ENCODE data around the gene PRKN.

PRKN gene

GRCh38 chr6:161654209-161654608 is 1073.4 kb downstream of the PRKN start:
- H3K27me3 ChIP-seq (ENCODE audit: control insufficient read depth in 5 of 5, insufficient read depth in 4 of 5, low read length in 5 of 5), result no peaks in the 10 kb centered on the region
- no peak overlapping the region for H3K27ac ChIP-seq (ENCODE audit: low read depth, low read length)
- no peak overlapping the region for H3K4me3 ChIP-seq (ENCODE audit: low read depth in 1 of 5, low read length in 5 of 5)
- no peaks in the 10 kb centered on the region for H3K4me1 ChIP-seq (ENCODE audit: control insufficient read depth in 5 of 5, insufficient read depth in 5 of 5, low read length in 5 of 5)
- peaks cover 0 to 10% (median 4%) of the 10 kb centered on the region in 5 donors for H3K9me3 ChIP-seq (ENCODE audit: control insufficient read depth in 5 of 5, low read length in 5 of 5)
- no peak overlapping the region for H3K9ac ChIP-seq (ENCODE audit: low read length in 5 of 5)
- H3K36me3 ChIP-seq (ENCODE audit: control insufficient read depth in 5 of 5, insufficient read depth in 5 of 5, low read length in 5 of 5), result no peaks in the 10 kb centered on the region

- no peaks in the 10 kb centered on the region for H3K4me1 ChIP-seq (ENCODE audit: control insufficient read depth in 5 of 5, insufficient read depth in 5 of 5, low read length in 5 of 5)
- H3K27me3 ChIP-seq (ENCODE audit: control insufficient read depth in 5 of 5, insufficient read depth in 4 of 5, low read length in 5 of 5), result no peaks in the 10 kb centered on the region
- H3K9ac ChIP-seq (ENCODE audit: low read length in 5 of 5), result no peak overlapping the region
- no peak overlapping the region for H3K4me3 ChIP-seq (ENCODE audit: low read depth in 1 of 5, low read length in 5 of 5)
- H3K9me3 ChIP-seq (ENCODE audit: control insufficient read depth in 5 of 5, low read length in 5 of 5), result peaks cover 0 to 10% (median 4%) of the 10 kb centered on the region in 5 donors
- no peaks in the 10 kb centered on the region for H3K36me3 ChIP-seq (ENCODE audit: control insufficient read depth in 5 of 5, insufficient read depth in 5 of 5, low read length in 5 of 5)
- H3K27ac ChIP-seq (ENCODE audit: low read depth, low read length), result no peak overlapping the region
Observed at GRCh38 chr6:161651949-161652348, 1075.6 kb downstream of the PRKN start.

- H3K27me3 ChIP-seq (ENCODE audit: control insufficient read depth in 5 of 5, insufficient read depth in 4 of 5, low read length in 5 of 5), result no peaks in the 10 kb centered on the region
- H3K4me3 ChIP-seq (ENCODE audit: low read depth in 1 of 5, low read length in 5 of 5), result no peak overlapping the region
- H3K27ac ChIP-seq (ENCODE audit: low read depth, low read length), result no peak overlapping the region
- H3K36me3 ChIP-seq (ENCODE audit: control insufficient read depth in 5 of 5, insufficient read depth in 5 of 5, low read length in 5 of 5), result no peaks in the 10 kb centered on the region
- H3K4me1 ChIP-seq (ENCODE audit: control insufficient read depth in 5 of 5, insufficient read depth in 5 of 5, low read length in 5 of 5), result no peaks in the 10 kb centered on the region
- peaks cover 0 to 13% (median 4%) of the 10 kb centered on the region in 5 donors for H3K9me3 ChIP-seq (ENCODE audit: control insufficient read depth in 5 of 5, low read length in 5 of 5)
- no peak overlapping the region for H3K9ac ChIP-seq (ENCODE audit: low read length in 5 of 5)
Observed at GRCh38 chr6:161649841-161650240, 1077.7 kb downstream of the PRKN start.

- Histone ChIP-seq H3K4me1 (ENCODE audit: control insufficient read depth in 5 of 5, insufficient read depth in 5 of 5, low read length in 5 of 5) (no peaks in the 10 kb centered on the region), H3K9ac (ENCODE audit: low read length in 5 of 5) (no peak overlapping the region), H3K27ac (ENCODE audit: low read depth, low read length) (no peak overlapping the region), H3K36me3 (ENCODE audit: control insufficient read depth in 5 of 5, insufficient read depth in 5 of 5, low read length in 5 of 5) (no peaks in the 10 kb centered on the region), H3K9me3 (ENCODE audit: control insufficient read depth in 5 of 5, low read length in 5 of 5) (peaks cover 0 to 13% (median 4%) of the 10 kb centered on the region in 5 donors), H3K4me3 (ENCODE audit: low read depth in 1 of 5, low read length in 5 of 5) (no peak overlapping the region), H3K27me3 (ENCODE audit: control insufficient read depth in 5 of 5, insufficient read depth in 4 of 5, low read length in 5 of 5) (no peaks in the 10 kb centered on the region)
Observed at GRCh38 chr6:161649068-161649467, 1078.5 kb downstream of the PRKN start.

GRCh38 chr6:161647234-161647633 is 1080.3 kb downstream of the PRKN start:
- Histone ChIP-seq H3K4me1 (ENCODE audit: control insufficient read depth in 5 of 5, insufficient read depth in 5 of 5, low read length in 5 of 5) (no peaks in the 10 kb centered on the region), H3K36me3 (ENCODE audit: control insufficient read depth in 5 of 5, insufficient read depth in 5 of 5, low read length in 5 of 5) (no peaks in the 10 kb centered on the region), H3K27me3 (ENCODE audit: control insufficient read depth in 5 of 5, insufficient read depth in 4 of 5, low read length in 5 of 5) (no peaks in the 10 kb centered on the region), H3K9me3 (ENCODE audit: control insufficient read depth in 5 of 5, low read length in 5 of 5) (peaks cover 0 to 13% (median 4%) of the 10 kb centered on the region in 5 donors), H3K9ac (ENCODE audit: low read length in 5 of 5) (no peak overlapping the region), H3K4me3 (ENCODE audit: low read depth in 1 of 5, low read length in 5 of 5) (no peak overlapping the region), H3K27ac (ENCODE audit: low read depth, low read length) (no peak overlapping the region)

GRCh38 chr6:161644521-161644920 is 1083.0 kb downstream of the PRKN start:
- H3K36me3 ChIP-seq (ENCODE audit: control insufficient read depth in 5 of 5, insufficient read depth in 5 of 5, low read length in 5 of 5), result no peaks in the 10 kb centered on the region
- H3K27ac ChIP-seq (ENCODE audit: low read depth, low read length), result no peak overlapping the region
- H3K4me1 ChIP-seq (ENCODE audit: control insufficient read depth in 5 of 5, insufficient read depth in 5 of 5, low read length in 5 of 5), result no peaks in the 10 kb centered on the region
- H3K27me3 ChIP-seq (ENCODE audit: control insufficient read depth in 5 of 5, insufficient read depth in 4 of 5, low read length in 5 of 5), result no peaks in the 10 kb centered on the region
- peaks cover 0 to 3% (median 0%) of the 10 kb centered on the region in 5 donors for H3K9me3 ChIP-seq (ENCODE audit: control insufficient read depth in 5 of 5, low read length in 5 of 5)
- H3K4me3 ChIP-seq (ENCODE audit: low read depth in 1 of 5, low read length in 5 of 5), result no peak overlapping the region
- H3K9ac ChIP-seq (ENCODE audit: low read length in 5 of 5), result no peak overlapping the region

- H3K9me3 ChIP-seq (ENCODE audit: control insufficient read depth in 5 of 5, low read length in 5 of 5), result no peaks in the 10 kb centered on the region
- no peak overlapping the region for H3K27ac ChIP-seq (ENCODE audit: low read depth, low read length)
- H3K4me3 ChIP-seq (ENCODE audit: low read depth in 1 of 5, low read length in 5 of 5), result no peak overlapping the region
- H3K27me3 ChIP-seq (ENCODE audit: control insufficient read depth in 5 of 5, insufficient read depth in 4 of 5, low read length in 5 of 5), result no peaks in the 10 kb centered on the region
- no peaks in the 10 kb centered on the region for H3K4me1 ChIP-seq (ENCODE audit: control insufficient read depth in 5 of 5, insufficient read depth in 5 of 5, low read length in 5 of 5)
- H3K9ac ChIP-seq (ENCODE audit: low read length in 5 of 5), result no peak overlapping the region
- no peaks in the 10 kb centered on the region for H3K36me3 ChIP-seq (ENCODE audit: control insufficient read depth in 5 of 5, insufficient read depth in 5 of 5, low read length in 5 of 5)
Observed at GRCh38 chr6:161641175-161641574, 1086.4 kb downstream of the PRKN start.

- Histone ChIP-seq H3K9ac (ENCODE audit: low read length in 5 of 5) (no peak overlapping the region), H3K27me3 (ENCODE audit: control insufficient read depth in 5 of 5, insufficient read depth in 4 of 5, low read length in 5 of 5) (no peaks in the 10 kb centered on the region), H3K4me1 (ENCODE audit: control insufficient read depth in 5 of 5, insufficient read depth in 5 of 5, low read length in 5 of 5) (no peaks in the 10 kb centered on the region), H3K4me3 (ENCODE audit: low read depth in 1 of 5, low read length in 5 of 5) (no peak overlapping the region), H3K36me3 (ENCODE audit: control insufficient read depth in 5 of 5, insufficient read depth in 5 of 5, low read length in 5 of 5) (no peaks in the 10 kb centered on the region), H3K9me3 (ENCODE audit: control insufficient read depth in 5 of 5, low read length in 5 of 5) (no peaks in the 10 kb centered on the region), H3K27ac (ENCODE audit: low read depth, low read length) (no peak overlapping the region)
Observed at GRCh38 chr6:161639772-161640171, 1087.8 kb downstream of the PRKN start.

- no peaks in the 10 kb centered on the region for H3K27me3 ChIP-seq (ENCODE audit: control insufficient read depth in 5 of 5, insufficient read depth in 4 of 5, low read length in 5 of 5)
- H3K4me3 ChIP-seq (ENCODE audit: low read depth in 1 of 5, low read length in 5 of 5), result no peak overlapping the region
- no peaks in the 10 kb centered on the region for H3K36me3 ChIP-seq (ENCODE audit: control insufficient read depth in 5 of 5, insufficient read depth in 5 of 5, low read length in 5 of 5)
- H3K4me1 ChIP-seq (ENCODE audit: control insufficient read depth in 5 of 5, insufficient read depth in 5 of 5, low read length in 5 of 5), result no peaks in the 10 kb centered on the region
- no peak overlapping the region for H3K9ac ChIP-seq (ENCODE audit: low read length in 5 of 5)
- H3K27ac ChIP-seq (ENCODE audit: low read depth, low read length), result no peak overlapping the region
- no peaks in the 10 kb centered on the region for H3K9me3 ChIP-seq (ENCODE audit: control insufficient read depth in 5 of 5, low read length in 5 of 5)
Observed at GRCh38 chr6:161637658-161638057, 1089.9 kb downstream of the PRKN start.

- no peak overlapping the region for H3K4me3 ChIP-seq (ENCODE audit: low read depth in 1 of 5, low read length in 5 of 5)
- no peak overlapping the region for H3K9ac ChIP-seq (ENCODE audit: low read length in 5 of 5)
- no peaks in the 10 kb centered on the region for H3K27me3 ChIP-seq (ENCODE audit: control insufficient read depth in 5 of 5, insufficient read depth in 4 of 5, low read length in 5 of 5)
- no peaks in the 10 kb centered on the region for H3K36me3 ChIP-seq (ENCODE audit: control insufficient read depth in 5 of 5, insufficient read depth in 5 of 5, low read length in 5 of 5)
- H3K4me1 ChIP-seq (ENCODE audit: control insufficient read depth in 5 of 5, insufficient read depth in 5 of 5, low read length in 5 of 5), result no peaks in the 10 kb centered on the region
- H3K27ac ChIP-seq (ENCODE audit: low read depth, low read length), result no peak overlapping the region
- H3K9me3 ChIP-seq (ENCODE audit: control insufficient read depth in 5 of 5, low read length in 5 of 5), result no peaks in the 10 kb centered on the region
Observed at GRCh38 chr6:161636882-161637430, 1090.6 kb downstream of the PRKN start.

- Histone ChIP-seq H3K4me3 (ENCODE audit: low read depth in 1 of 5, low read length in 5 of 5) (no peak overlapping the region), H3K9me3 (ENCODE audit: control insufficient read depth in 5 of 5, low read length in 5 of 5) (no peaks in the 10 kb centered on the region), H3K27me3 (ENCODE audit: control insufficient read depth in 5 of 5, insufficient read depth in 4 of 5, low read length in 5 of 5) (no peaks in the 10 kb centered on the region), H3K36me3 (ENCODE audit: control insufficient read depth in 5 of 5, insufficient read depth in 5 of 5, low read length in 5 of 5) (no peaks in the 10 kb centered on the region), H3K9ac (ENCODE audit: low read length in 5 of 5) (no peak overlapping the region), H3K27ac (ENCODE audit: low read depth, low read length) (no peak overlapping the region), H3K4me1 (ENCODE audit: control insufficient read depth in 5 of 5, insufficient read depth in 5 of 5, low read length in 5 of 5) (peaks cover 0 to 6% (median 4%) of the 10 kb centered on the region in 5 donors)
Observed at GRCh38 chr6:161635975-161636374, 1091.6 kb downstream of the PRKN start.
